Activated T-cell treated with anti-CD3 and anti-CD28 coated beads, Interleukin-2, amount 50 U/mL, for 72 hours (primary cell): ENCODE data around the gene PSAPL1. TPM values are rescaled to one million over a fixed set of nuclear protein-coding genes. Genes with fewer than 3 reads are reported as not detected.

Experiments
- ATAC-seq, 2 donors: fragments of 150-1000 bp; cut with Tn5 transposase; replicated peaks in 1 of 2; 2 replicates each; pipeline ENCODE4 v1.10.0; 2021; ENCODE audit warnings: moderate library complexity in 2 of 2, mild to moderate bottlenecking in 1 of 2
- DNase-seq, 2 donors: peaks; one replicate each; pipeline ENCODE4 v3.0.0; 2021 to 2022; ENCODE audit warnings: mixed read lengths in 1 of 2
- H3K27ac Mint-ChIP-seq: one replicate; pipeline ENCODE4 v1.8.0; 2022; ENCODE audit warnings: mild to moderate bottlenecking, moderate library complexity, mixed read lengths
- H3K27me3 Mint-ChIP-seq: one replicate; pipeline ENCODE4 v1.8.0; 2022; ENCODE audit warnings: low read depth, mixed read lengths
- H3K36me3 Mint-ChIP-seq, 2 donors: one replicate each; pipeline ENCODE4 v1.8.0; 2022; ENCODE audit warnings: mixed read lengths in 2 of 2, mild to moderate bottlenecking in 1 of 2; ENCODE audit not compliant: insufficient read depth in 2 of 2
- H3K4me1 Mint-ChIP-seq: one replicate; pipeline ENCODE4 v1.8.0; 2022; ENCODE audit warnings: low read depth, mixed read lengths
- H3K4me3 Mint-ChIP-seq, 2 donors: one replicate each; pipeline ENCODE4 v1.8.0; 2022; ENCODE audit warnings: mild to moderate bottlenecking in 2 of 2, mixed read lengths in 2 of 2, moderate library complexity in 2 of 2
- H3K9me3 Mint-ChIP-seq, 2 donors: one replicate each; pipeline ENCODE4 v1.8.0; 2022; ENCODE audit warnings: mixed read lengths in 2 of 2
- total RNA-seq, 2 donors: library from RNA; stranded (reverse); gene quantifications; one replicate each; pipeline ENCODE4 v1.2.3, GENCODE V29; 2022

PSAPL1 gene
- total RNA-seq, 2 donors from 2014 or later = not detected

DNA sequence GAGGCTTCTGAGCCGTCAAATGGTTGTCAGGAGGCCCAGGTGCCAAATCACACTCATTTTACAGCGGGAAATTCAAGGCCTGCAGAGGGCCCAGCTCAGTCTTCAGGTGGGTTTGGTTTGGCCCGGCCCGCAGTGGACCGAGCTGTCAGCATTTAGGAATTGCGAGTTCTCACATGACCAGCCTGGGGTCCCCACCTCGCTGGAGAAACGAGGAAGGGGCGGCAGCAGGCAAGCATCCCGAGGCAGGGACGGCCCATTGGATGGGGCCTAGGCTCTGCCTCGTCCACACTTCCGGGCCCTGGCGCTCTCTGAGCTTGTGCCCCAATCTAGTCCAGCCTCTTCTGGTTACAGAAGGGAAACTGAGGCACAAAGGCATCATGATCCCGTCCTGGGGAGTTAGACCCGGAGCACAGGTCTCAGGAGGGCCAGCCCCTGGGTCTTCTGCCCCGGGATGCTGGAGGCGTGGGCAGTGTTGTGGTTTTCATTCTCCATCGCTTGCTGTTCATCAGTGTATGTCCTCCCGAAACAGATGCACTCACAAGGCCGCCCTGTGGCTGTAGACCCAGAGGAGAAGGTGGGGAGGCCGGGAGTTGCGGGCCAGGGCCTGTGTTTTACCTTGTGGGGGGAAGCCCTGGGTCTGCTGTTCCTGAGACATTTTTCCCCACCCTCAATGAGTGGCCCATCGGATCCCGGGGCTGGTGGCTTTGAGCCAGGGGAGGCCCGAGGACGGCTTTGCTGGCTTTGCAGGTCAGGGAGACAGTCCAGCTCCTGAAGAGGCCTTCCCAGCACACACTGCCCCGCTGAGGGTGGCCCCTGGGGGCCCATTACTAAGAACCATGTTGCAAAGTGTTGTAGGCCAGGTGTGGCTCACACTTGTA lies 8.9 kb downstream of the PSAPL1 start:
- Mint-ChIP-seq H3K36me3 (no peaks in the 10 kb centered on the region), H3K9me3 (no peaks in the 10 kb centered on the region), H3K4me1 (no peaks in the 10 kb centered on the region), H3K27ac (no peak overlapping the region), H3K4me3 (no peak overlapping the region), H3K27me3 (no peaks in the 10 kb centered on the region)
- ATAC-seq (no peak), DNase-seq (no peak)

DNA sequence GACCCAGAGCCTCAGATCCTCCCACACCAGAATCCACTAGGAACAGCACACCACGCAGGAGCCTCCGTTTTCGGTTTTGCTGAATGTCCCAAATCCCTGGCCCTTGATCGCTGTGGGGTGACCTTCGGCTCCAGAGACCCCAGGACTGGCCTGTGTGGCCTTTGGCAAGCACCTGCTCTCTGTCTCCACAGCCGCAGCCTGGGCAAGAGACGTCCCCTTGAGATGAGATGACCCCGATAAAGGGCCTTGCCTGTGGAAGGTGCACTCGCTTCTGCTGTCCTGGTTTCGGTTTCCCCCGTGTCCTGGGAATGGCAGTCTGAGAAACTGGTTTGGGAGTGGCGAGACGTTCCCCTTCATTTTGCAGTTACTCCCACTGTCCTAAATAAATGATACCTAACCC lies 9.6 kb downstream of the PSAPL1 start:
- Mint-ChIP-seq H3K36me3 (no peaks in the 10 kb centered on the region), H3K9me3 (no peaks in the 10 kb centered on the region), H3K4me3 (no peak overlapping the region), H3K4me1 (no peaks in the 10 kb centered on the region), H3K27ac (no peak overlapping the region), H3K27me3 (no peaks in the 10 kb centered on the region)
- DNase-seq (no peak), ATAC-seq (no peak)

DNA sequence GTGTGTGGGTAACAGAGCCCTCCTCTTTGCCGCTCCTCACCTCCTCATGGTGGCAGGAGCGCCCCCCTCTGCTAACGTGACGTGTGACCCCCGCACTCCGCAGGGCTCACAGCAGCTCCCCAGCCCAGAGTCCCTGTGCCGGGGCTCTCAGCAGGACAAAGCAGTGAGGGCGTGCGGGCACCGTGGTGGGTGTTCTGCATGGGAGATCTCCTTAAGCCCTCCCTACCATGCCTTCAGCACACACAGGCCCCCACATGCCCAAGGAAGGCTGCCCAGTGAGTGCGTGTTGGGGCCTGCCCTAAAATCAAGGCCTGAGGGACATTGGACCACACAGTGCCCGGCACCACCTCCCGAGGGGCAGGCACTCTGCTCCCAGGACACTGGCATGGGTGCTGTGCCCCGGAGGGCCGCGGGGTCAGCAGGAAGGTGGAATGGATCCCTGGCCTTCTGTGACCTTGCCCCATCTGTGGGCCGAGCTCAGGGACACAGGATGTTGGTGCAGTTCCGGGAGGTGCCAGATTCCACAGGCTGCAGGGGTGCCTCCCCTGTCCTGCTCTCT lies 10.1 kb downstream of the PSAPL1 start:
- no peak for ATAC-seq
- no peak for DNase-seq
- no peak overlapping the region for H3K4me3 Mint-ChIP-seq
- H3K9me3 Mint-ChIP-seq = no peaks in the 10 kb centered on the region
- no peaks in the 10 kb centered on the region for H3K27me3 Mint-ChIP-seq
- no peak overlapping the region for H3K27ac Mint-ChIP-seq
- no peaks in the 10 kb centered on the region for H3K4me1 Mint-ChIP-seq
- H3K36me3 Mint-ChIP-seq = no peaks in the 10 kb centered on the region

DNA sequence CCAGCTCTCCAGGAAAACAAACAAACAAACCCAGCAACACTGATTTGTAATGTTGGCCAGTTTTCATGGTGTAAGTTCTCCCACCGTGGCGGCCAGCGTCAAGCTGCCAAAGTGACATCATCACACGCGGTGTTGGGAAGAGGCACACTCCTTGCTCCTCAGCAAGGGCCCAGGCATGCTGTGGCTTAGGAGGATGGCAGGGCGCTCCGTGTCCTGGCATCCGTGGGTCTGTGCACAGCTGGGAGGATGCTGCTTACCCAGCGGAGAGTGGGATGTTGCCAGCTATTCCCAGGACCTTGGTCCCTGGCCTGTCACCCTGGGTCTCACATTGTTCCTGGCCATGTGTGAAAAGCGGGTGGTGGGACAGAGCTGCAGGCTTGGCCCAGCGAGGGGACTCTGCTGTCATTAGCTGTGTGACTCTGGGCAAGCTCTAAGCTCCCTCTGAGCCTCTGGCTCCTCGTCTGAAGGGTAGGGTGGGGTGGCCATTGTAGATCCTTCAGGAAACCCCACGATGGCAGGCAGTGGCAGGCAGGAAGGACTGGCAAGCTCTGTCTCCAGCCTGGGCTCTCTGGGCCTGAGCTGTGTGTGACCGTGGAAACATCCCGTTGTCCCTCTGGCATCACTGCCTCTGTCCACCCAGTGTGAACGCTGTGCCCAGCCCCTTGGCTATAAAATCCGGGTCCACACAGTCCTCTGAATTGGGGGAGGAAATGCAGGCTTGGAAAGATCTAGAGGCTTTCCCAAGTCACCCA lies 10.8 kb downstream of the PSAPL1 start:
- Mint-ChIP-seq H3K27ac (no peak overlapping the region), H3K9me3 (no peaks in the 10 kb centered on the region), H3K4me1 (no peaks in the 10 kb centered on the region), H3K4me3 (no peak overlapping the region), H3K27me3 (no peaks in the 10 kb centered on the region), H3K36me3 (no peaks in the 10 kb centered on the region)
- DNase-seq (no peak), ATAC-seq (no peak)

DNA sequence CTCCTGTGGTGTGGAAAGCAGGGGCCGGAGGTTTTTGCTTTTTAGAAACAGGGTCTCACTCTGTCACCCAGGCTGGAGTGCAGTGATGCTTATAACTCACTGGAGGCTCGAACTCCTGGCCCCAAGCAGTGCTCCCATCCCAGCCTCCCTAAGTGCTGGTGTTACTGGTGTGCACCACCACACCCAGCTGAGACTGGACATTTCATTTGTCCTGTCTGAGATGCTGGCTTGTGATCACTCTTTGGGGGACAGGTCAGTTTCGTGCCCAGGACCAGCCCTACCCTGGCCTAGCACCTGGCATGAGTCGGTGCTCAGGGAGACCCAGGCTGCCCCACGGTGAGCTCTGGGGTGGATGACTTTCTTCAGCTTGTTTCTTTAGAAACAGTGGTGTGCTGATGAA lies 11.3 kb downstream of the PSAPL1 start:
- no peaks in the 10 kb centered on the region for H3K27me3 Mint-ChIP-seq
- no peak for ATAC-seq
- H3K9me3 Mint-ChIP-seq = no peaks in the 10 kb centered on the region
- H3K27ac Mint-ChIP-seq = no peak overlapping the region
- no peak for DNase-seq
- no peak overlapping the region for H3K4me3 Mint-ChIP-seq
- H3K36me3 Mint-ChIP-seq = no peaks in the 10 kb centered on the region
- H3K4me1 Mint-ChIP-seq = no peaks in the 10 kb centered on the region

DNA sequence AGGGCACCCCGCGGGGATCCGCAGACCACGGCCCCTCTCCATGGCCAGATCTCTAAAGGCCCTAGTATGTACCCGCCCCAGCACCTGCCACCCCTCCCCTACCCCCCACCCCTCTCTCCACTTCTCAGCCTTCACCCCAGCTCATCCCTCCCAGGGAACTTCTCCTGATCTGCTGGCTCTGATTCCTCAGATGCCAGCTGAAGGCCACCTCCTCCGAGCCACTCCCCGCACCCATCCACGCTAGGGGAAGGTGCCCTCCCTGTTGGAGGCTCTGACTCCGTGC lies 11.9 kb downstream of the PSAPL1 start:
- no peaks in the 10 kb centered on the region for H3K27me3 Mint-ChIP-seq
- no peaks in the 10 kb centered on the region for H3K9me3 Mint-ChIP-seq
- H3K4me1 Mint-ChIP-seq = no peaks in the 10 kb centered on the region
- H3K36me3 Mint-ChIP-seq = no peaks in the 10 kb centered on the region
- no peak for DNase-seq
- H3K27ac Mint-ChIP-seq = no peak overlapping the region
- no peak for ATAC-seq
- no peak overlapping the region for H3K4me3 Mint-ChIP-seq

DNA sequence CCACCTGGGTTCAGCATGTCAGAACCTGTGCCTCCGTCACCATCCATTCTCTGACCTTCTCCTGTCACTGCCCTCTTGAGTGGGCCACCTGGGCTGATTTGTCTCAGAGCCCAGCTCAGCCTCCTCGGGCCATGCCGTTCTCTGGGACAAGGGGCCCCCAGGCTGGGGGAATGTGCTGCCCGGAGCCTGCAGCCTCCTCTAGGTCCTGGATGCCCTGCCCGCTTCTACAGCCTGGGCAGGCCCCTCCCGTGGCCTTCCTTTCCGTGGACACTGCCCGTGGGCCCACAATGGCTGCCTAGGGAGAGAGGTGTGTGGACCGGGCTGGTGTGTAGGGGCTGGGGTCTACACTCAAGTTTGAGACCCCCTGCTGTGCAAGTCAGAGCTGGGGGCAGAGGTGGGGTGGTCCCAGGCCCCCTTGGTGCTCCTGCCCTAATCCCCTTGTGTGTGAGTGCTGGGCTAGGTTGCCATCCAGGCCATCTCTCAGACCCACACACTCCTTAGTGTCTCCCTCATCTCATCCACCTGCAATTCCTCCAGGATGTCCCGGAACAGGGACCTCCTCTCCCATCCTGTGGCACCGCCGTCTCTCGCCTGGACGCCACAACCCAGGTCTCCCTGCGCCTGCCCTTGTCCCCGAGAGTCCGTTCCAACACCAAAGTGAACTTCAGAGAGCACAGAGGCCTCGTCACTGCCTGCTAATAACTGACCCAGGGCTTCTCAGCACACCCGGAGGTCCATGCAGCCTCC lies 12.4 kb downstream of the PSAPL1 start:
- H3K9me3 Mint-ChIP-seq = no peaks in the 10 kb centered on the region
- no peak for DNase-seq
- H3K27ac Mint-ChIP-seq = no peak overlapping the region
- no peaks in the 10 kb centered on the region for H3K27me3 Mint-ChIP-seq
- H3K36me3 Mint-ChIP-seq = no peaks in the 10 kb centered on the region
- no peaks in the 10 kb centered on the region for H3K4me1 Mint-ChIP-seq
- ATAC-seq = no peak
- no peak overlapping the region for H3K4me3 Mint-ChIP-seq

DNA sequence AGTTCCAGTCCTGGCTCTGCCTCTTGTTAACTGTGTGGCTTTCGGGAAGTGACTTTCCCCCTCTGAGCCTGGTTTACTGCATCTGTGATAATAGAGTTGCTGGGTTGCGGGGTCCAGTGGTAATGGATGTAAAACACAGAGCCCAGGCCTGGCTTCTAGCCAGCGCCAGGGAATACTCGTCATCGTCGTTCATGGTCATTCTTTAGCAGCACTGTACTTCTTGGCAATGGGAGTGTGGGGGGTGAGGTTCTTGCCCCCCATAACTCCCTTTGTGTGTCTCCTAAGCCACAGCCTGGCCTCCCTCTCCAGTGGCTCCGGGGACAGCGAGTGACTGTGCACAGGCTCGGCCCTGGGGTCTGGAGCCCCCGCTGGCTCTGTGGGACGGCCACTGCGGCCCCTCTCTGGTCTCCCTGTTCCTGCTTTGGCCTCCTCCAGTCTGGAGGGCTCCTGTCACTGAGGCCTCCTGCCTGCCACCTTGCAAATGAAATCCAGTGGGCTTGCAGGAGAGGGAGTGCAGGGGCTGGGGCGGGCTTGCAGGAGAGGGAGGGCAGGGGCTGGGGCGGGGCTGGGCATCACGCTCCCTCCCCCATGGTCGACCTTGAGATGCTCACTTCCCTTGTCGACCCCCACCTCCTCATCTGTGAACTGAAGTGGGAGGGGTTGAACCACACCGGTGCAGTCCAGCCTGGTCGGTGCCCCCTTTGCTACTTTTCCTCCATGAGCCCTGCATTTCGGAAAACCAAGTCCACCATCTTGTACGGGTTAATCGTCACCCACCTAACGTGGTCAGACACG lies 13.2 kb downstream of the PSAPL1 start:
- Mint-ChIP-seq H3K27ac (no peak overlapping the region), H3K4me3 (no peak overlapping the region), H3K9me3 (peaks cover 0 to 4% of the 10 kb centered on the region in 2 donors), H3K4me1 (no peaks in the 10 kb centered on the region), H3K27me3 (peaks cover 6% of the 10 kb centered on the region), H3K36me3 (no peaks in the 10 kb centered on the region)
- DNase-seq (no peak), ATAC-seq (no peak)

DNA sequence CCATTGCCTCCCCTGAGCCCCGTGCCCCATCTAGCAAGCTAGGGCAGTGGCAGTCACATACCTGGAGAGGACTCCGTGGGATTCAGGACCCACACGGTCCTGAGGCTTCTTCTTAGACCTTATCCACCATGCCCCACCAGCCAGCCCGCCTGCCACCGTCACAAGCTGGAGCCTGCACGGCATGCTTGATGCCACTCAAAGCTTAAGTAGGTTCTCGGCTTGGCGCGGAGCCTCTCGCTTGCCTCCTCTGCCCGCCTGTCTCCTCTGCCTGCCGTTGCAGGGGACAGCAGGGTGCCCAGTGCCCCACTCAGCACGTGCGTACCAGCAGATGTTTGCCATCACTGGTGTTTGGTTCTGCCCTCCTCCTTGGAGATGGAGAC lies 14.1 kb downstream of the PSAPL1 start:
- DNase-seq = no peak
- Mint-ChIP-seq H3K4me3 (no peak overlapping the region), H3K27me3 (peaks cover 8% of the 10 kb centered on the region), H3K9me3 (peaks cover 0 to 4% of the 10 kb centered on the region in 2 donors), H3K4me1 (no peaks in the 10 kb centered on the region), H3K27ac (no peak overlapping the region), H3K36me3 (no peaks in the 10 kb centered on the region)
- ATAC-seq = no peak

DNA sequence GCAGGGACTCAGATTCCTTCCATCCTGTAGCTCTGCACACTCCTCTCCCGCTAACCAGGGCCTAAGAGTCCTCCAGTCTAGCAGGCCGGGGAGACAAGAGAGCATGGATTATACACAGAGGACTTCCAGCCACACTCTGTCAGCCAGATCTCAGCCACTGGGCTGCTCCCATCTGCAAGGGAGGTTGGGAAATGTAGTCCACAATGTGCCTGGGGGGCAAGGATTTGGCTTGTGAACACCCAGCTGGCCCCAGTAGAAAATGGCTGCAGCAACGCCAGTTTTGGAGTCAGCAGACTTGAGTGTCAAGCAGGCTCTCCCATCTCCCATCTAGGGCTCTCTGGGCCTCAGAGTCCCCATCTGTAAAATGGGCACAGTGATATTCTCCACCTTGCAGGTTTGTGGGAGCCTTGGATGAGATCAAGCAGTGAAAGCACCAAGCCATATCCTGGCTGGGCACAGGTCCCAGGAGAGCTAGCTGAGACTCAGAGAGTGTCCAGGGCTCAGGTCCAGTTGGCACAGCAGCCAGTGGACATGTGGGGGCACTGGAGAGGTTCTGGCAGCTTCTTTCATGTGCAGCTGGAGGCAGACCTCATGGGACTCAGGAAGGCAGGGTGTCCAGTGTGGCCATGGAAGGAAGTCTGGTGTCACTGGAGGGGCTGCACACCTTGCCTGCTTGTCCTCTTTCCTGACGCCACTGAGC lies 14.6 kb downstream of the PSAPL1 start:
- H3K4me3 Mint-ChIP-seq = no peak overlapping the region
- ATAC-seq (no peak), DNase-seq (no peak)
- no peaks in the 10 kb centered on the region for H3K36me3 Mint-ChIP-seq
- no peaks in the 10 kb centered on the region for H3K4me1 Mint-ChIP-seq
- H3K27me3 Mint-ChIP-seq = peaks cover 8% of the 10 kb centered on the region
- peaks cover 0 to 4% of the 10 kb centered on the region in 2 donors for H3K9me3 Mint-ChIP-seq
- no peak overlapping the region for H3K27ac Mint-ChIP-seq

DNA sequence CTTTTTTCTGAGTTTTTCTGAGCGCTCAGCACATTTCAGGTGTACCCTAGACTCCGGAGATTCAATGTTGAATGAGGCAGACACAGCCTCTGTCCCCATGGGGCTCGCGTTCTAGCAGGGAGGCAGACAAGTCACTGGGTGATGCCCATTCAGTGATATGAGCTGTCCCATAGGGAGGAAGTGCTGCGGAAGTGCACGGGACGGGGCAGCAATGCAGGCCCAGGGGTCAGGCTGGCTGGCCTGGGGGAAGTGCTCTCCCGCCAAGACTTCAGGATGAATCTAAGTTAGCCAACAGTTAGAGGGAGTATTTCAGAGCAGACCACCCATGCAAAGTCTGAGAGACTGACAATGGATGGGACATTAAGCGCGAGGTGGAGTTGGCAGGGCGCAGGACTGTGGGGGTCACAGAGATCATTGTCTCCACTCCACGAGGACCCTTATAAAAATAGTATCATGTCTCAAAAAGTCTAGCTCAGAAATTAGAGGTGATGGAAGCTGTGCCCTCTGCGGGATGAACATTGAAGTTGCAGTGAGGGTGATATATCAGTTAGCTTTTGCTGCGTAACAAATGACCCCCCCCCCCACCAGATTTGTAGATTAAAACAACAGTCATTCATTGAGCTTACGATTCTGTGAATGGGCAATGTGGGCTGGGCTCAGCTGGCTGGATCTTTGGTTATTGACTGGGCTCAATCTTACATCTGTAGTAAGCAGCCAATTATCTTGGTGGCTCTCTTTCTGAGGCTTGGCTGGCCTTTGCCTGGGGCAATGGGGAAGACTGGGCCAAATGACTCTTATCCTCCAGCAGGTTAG lies 16.4 kb downstream of the PSAPL1 start:
- Mint-ChIP-seq H3K27me3 (peaks cover 18% of the 10 kb centered on the region), H3K4me3 (no peak overlapping the region), H3K9me3 (peaks cover 0 to 4% of the 10 kb centered on the region in 2 donors), H3K36me3 (no peaks in the 10 kb centered on the region), H3K4me1 (no peaks in the 10 kb centered on the region), H3K27ac (no peak overlapping the region)
- no peak for ATAC-seq
- DNase-seq = no peak
